HepG2 (cell line): Measurements from ENCODE around the gene FAM3C. TPM values are rescaled to one million over a fixed set of nuclear protein-coding genes. Genes with fewer than 3 reads are reported as not detected.

Experiments
- ATAC-seq: fragments of 200-7000 bp; cut with Tn5 transposase; 3 replicates; pipeline ENCODE4 v1.9.1; 2020; ENCODE audit warnings: mild to moderate bottlenecking, moderate library complexity
- BruUV-seq: library from RNA; stranded (reverse); fragments of 400-500 nt; replicated peaks from 2 replicates; lab custom pipeline; 2021; lab: Mats Ljungman, UMichigan
- CTCF ChIA-PET: fragments of 300-600 bp; formaldehyde crosslinking; extraction: SDS; loops from one replicate; lab custom pipeline; 2021; ENCODE audit warnings: low total read pairs, inconsistent platforms, low intra/inter-chr PET ratio; lab: Yijun Ruan, JAX
- POLR2A ChIA-PET: fragments of 350-600 bp; sonication (Branson Sonifier 250); formaldehyde crosslinking; loops from one replicate; lab custom pipeline; 2020; ENCODE audit warnings: antibody characterized with exemption, inconsistent platforms; lab: Yijun Ruan, JAX
- DNase-seq: peaks from one replicate; pipeline ENCODE4 v3.0.0-alpha.2; 2015; ENCODE audit warnings: low spot score
- FAIRE-seq: peaks from 3 replicates; lab custom pipeline; 2011; peaks lifted over from hg19 to GRCh38; lab: Jason Lieb, UNC
- H2AFZ ChIP-seq: one replicate; pipeline ENCODE4 v1.6.1; 2011; ENCODE audit warnings: low read length, inconsistent platforms
- H3K27ac ChIP-seq: fragments of 300-600 bp; 3 replicates; pipeline ENCODE4 v1.8.0; 2011; ENCODE audit warnings: mixed run types, mild to moderate bottlenecking, mixed read lengths, low read length, inconsistent platforms; ENCODE audit not compliant: insufficient read depth; ENCODE audit errors: extremely low read length
- H3K27me3 ChIP-seq, 2 experiments: fragments of 200-600 bp in 1 of 2; 2 replicates in 1 of 2; 3 replicates in 1 of 2; pipeline versions ENCODE4 v1.6.0 to v1.8.0; 2011; ENCODE audit warnings: low read length in 2 of 2, mild to moderate bottlenecking in 2 of 2, moderate library complexity in 2 of 2, inconsistent platforms in 1 of 2; ENCODE audit not compliant: insufficient read depth in 2 of 2, control insufficient read depth in 1 of 2
- H3K36me3 ChIP-seq, 2 experiments: fragments of 200-600 bp in 1 of 2; replicated peaks in 1 of 2; 2 replicates in 1 of 2; 3 replicates in 1 of 2; pipeline versions ENCODE4 v1.5.1 to v1.8.0; 2011; ENCODE audit warnings: low read length in 2 of 2, inconsistent platforms in 1 of 2; ENCODE audit not compliant: insufficient read depth in 2 of 2, control insufficient read depth in 1 of 2
- H3K4me1 ChIP-seq: 2 replicates; pipeline ENCODE4 v1.5.1; 2012; ENCODE audit warnings: low read length, inconsistent platforms; ENCODE audit not compliant: insufficient read depth
- H3K4me2 ChIP-seq: 2 replicates; pipeline ENCODE4 v1.6.0; 2011; ENCODE audit warnings: low read depth, low read length, inconsistent platforms
- H3K4me3 ChIP-seq, 3 experiments: fragments of 200-600 bp in 1 of 3; sonication (generic), shearing (Covaris generic) in 1 of 3; replicated peaks in 1 of 3; 2 replicates each; pipeline ENCODE4 v1.5.1; 2011 to 2016; ENCODE audit warnings: low read length in 3 of 3, inconsistent platforms in 2 of 3, low read depth in 2 of 3, mild to moderate bottlenecking in 2 of 3, control low read depth in 1 of 3, mixed read lengths in 1 of 3; ENCODE audit not compliant: insufficient read depth in 1 of 3
- H3K79me2 ChIP-seq: one replicate; pipeline ENCODE4 v1.6.1; 2011; ENCODE audit warnings: low read length, inconsistent platforms; ENCODE audit not compliant: insufficient read depth
- H3K9ac ChIP-seq: 2 replicates; pipeline ENCODE4 v1.6.0; 2011; ENCODE audit warnings: mild to moderate bottlenecking, low read depth, low read length, inconsistent platforms; ENCODE audit not compliant: insufficient read depth
- H3K9me3 ChIP-seq: 2 replicates; pipeline ENCODE4 v1.5.1; 2012; ENCODE audit warnings: mild to moderate bottlenecking, low read length
- H4K20me1 ChIP-seq: 2 replicates; pipeline ENCODE4 v1.6.0; 2011; ENCODE audit warnings: inconsistent platforms, mild to moderate bottlenecking, low read length, moderate library complexity; ENCODE audit not compliant: insufficient read depth
- BORCS8-MEF2B ChIP-seq: sonication (generic); formaldehyde crosslinking; IDR thresholded peaks from 2 replicates; pipeline ENCODE4 v1.8.0; 2022; ENCODE audit warnings: mild to moderate bottlenecking, missing genetic modification reagents
- HIVEP1 ChIP-seq: sonication (generic); formaldehyde crosslinking; IDR thresholded peaks from 2 replicates; pipeline ENCODE4 v1.4.0; 2020; ENCODE audit warnings: mild to moderate bottlenecking, missing genetic modification reagents
- IKZF4 ChIP-seq: sonication (generic); formaldehyde crosslinking; IDR thresholded peaks from 2 replicates; pipeline ENCODE4 v1.5.1; 2020; ENCODE audit warnings: borderline replicate concordance, mild to moderate bottlenecking, low read depth, missing genetic modification reagents; ENCODE audit errors: not compliant biosample characterization
- MEIS2 ChIP-seq: sonication (generic); formaldehyde crosslinking; IDR thresholded peaks from 2 replicates; pipeline ENCODE4 v1.9.0; 2021; ENCODE audit warnings: mild to moderate bottlenecking, missing genetic modification reagents
- NR2F6 ChIP-seq, 2 experiments: IDR thresholded peaks; 2 replicates each; pipeline ENCODE4 v1.6.1; 2016; ENCODE audit warnings: antibody characterized with exemption in 1 of 2, mild to moderate bottlenecking in 1 of 2
- SMARCC2 ChIP-seq: fragments of 450-650 bp; IDR thresholded peaks from 2 replicates; pipeline ENCODE4 v1.6.1; 2017; ENCODE audit warnings: antibody characterized with exemption, mild to moderate bottlenecking
- SNAPC5 ChIP-seq: sonication (generic); formaldehyde crosslinking; IDR thresholded peaks from 2 replicates; pipeline ENCODE4 v1.8.1; 2023; ENCODE audit warnings: mild to moderate bottlenecking, missing genetic modification reagents, borderline replicate concordance
- ZBTB2 ChIP-seq: sonication (generic); formaldehyde crosslinking; IDR thresholded peaks from 2 replicates; pipeline ENCODE4 v1.8.0; 2022; ENCODE audit warnings: low read depth, missing genetic modification reagents
- ZNF138 ChIP-seq: sonication (generic); formaldehyde crosslinking; IDR thresholded peaks from 2 replicates; pipeline ENCODE4 v1.5.0; 2020; ENCODE audit warnings: mild to moderate bottlenecking, low read depth, missing genetic modification reagents
- ZNF143 ChIP-seq: sonication (generic); formaldehyde crosslinking; IDR thresholded peaks from 2 replicates; pipeline ENCODE4 v1.4.0; 2020; ENCODE audit warnings: missing genetic modification reagents
- WGBS: methylation state at CpG from one replicate; pipeline ENCODE4 v1.1.6; 2017; ENCODE audit warnings: low lambda C conversion rate; 5-methylcytosine and 5-hydroxymethylcytosine counted together
- in situ Hi-C: cut with HindIII; loops from 2 replicates; pipeline ENCODE4 v1.10.0; 2017; ENCODE audit warnings: low pct_unique_long_range_greater_than_20kb; ENCODE audit not compliant: extremely low pct_ligation_motif_present
- intact Hi-C: fragments of 100-400 bp; cut with micrococcal nuclease; formaldehyde crosslinking; loops from one replicate; pipeline ENCODE4 v1.10.0; 2022; ENCODE audit not compliant: unreplicated experiment
- polyA plus RNA-seq, 8 experiments: library from polyadenylated mRNA; depleted of rRNA in 3 of 8; stranded (reverse) in 7 of 8; unstranded in 1 of 8; fragments of >200 nt; fragmentation: Illumina TruSeq in 4 of 8; extraction: Trizol in 4 of 8; gene quantifications; 2 replicates each; pipeline versions ENCODE4 v1.2.1 to v1.2.3, GENCODE V29; 2011 to 2016; ENCODE audit warnings: low read depth in 4 of 8, missing spikeins in 1 of 8, mixed read lengths in 1 of 8; ENCODE audit not compliant: insufficient read depth in 1 of 8
- total RNA-seq, 5 experiments: library from RNA; depleted of rRNA; stranded (reverse); fragments of >200 nt; fragmentation: Illumina TruSeq; extraction: Trizol; gene quantifications; 2 replicates each; pipeline ENCODE4 v1.2.3, GENCODE V29; 2016; ENCODE audit warnings: low read depth in 1 of 5

Gene FAM3C
- total and polyA plus RNA-seq, 2 of the 13 experiments (the other 11 are each of a cell fraction or from before 2014, with no cell fraction given): 14.6 to 16.0 TPM

- intact Hi-C loops: no loop called here
- Histone ChIP-seq H3K27me3 (peaks cover 3 to 42% of the 10 kb centered on the region in 2 experiments; a peak in 3 of 5 replicates), H3K9me3 (no peaks in the 10 kb centered on the region), H3K27ac (no peak within 1 kb of the TSS), H3K4me3 (no peak within 1 kb of the TSS), H3K4me1 (peaks cover 4% of the 10 kb centered on the region; the same call in 1 of the 2 replicates), H3K9ac (no peak within 1 kb of the TSS), H3K36me3 (no peaks in the 10 kb centered on the region), H4K20me1 (no peaks in the 10 kb centered on the region), H3K79me2 (no peaks in the 10 kb centered on the region), H2AFZ (no peak within 1 kb of the TSS), H3K4me2 (no peak within 1 kb of the TSS)
- DNase-seq: no peak
- TF ChIP-seq ZNF143 (CRISPR knock-in tag) (no peak), SNAPC5 (CRISPR knock-in tag) (no peak)
- WGBS: 59% methylated on average over 12 of the region's 27 CpGs
- ATAC-seq: peak; percentile 37
- ChIA-PET POLR2A (no interaction called here), CTCF (no interaction called here)
- BruUV-seq: no TSS peak
- in situ Hi-C loops: no loop called here
- no peak for FAIRE-seq
Observed at GRCh38 chr7:121328508-121329190, 67.5 kb downstream of the FAM3C start, which contains the start of gene WNT16. Gene WNT16, plus strand, starts transcription at chr7:121329000. Its CDS starts 293 bp downstream, at chr7:121329293.

GRCh38 chr7:121327671-121328070 is 68.4 kb downstream of the FAM3C start:
- DNase-seq (no peak), ATAC-seq (no peak), FAIRE-seq (no peak)
- no peak overlapping the region for H3K4me2 ChIP-seq
- H4K20me1 ChIP-seq: no peaks in the 10 kb centered on the region
- in situ Hi-C loops: no loop called here
- no peaks in the 10 kb centered on the region for H3K9me3 ChIP-seq
- no peak overlapping the region for H3K9ac ChIP-seq
- no peaks in the 10 kb centered on the region for H3K79me2 ChIP-seq
- no peak overlapping the region for H3K27ac ChIP-seq
- no peak overlapping the region for H2AFZ ChIP-seq
- no peaks in the 10 kb centered on the region for H3K36me3 ChIP-seq
- POLR2A ChIA-PET: no interaction called here
- CTCF ChIA-PET: no interaction called here
- H3K4me1 ChIP-seq: peaks cover 4% of the 10 kb centered on the region; the same call in 1 of the 2 replicates
- peaks cover 3 to 42% of the 10 kb centered on the region in 2 experiments; a peak in 3 of 5 replicates for H3K27me3 ChIP-seq
- H3K4me3 ChIP-seq: no peak overlapping the region
- BruUV-seq: no TSS peak
- WGBS: 8% methylated on average over 5 of the region's 5 CpGs
- no peak for TF ChIP-seq MEIS2 (CRISPR knock-in tag)
- no peak for TF ChIP-seq ZBTB2 (CRISPR knock-in tag)
- no peak for TF ChIP-seq SMARCC2
- no peak for TF ChIP-seq NR2F6 (IDR thresholded peaks at IDR 0.05)
- TF ChIP-seq NR2F6 (CRISPR knock-in tag; IDR thresholded peaks at IDR 0.05): no peak
- no peak for TF ChIP-seq IKZF4 (CRISPR knock-in tag)
- no peak for TF ChIP-seq BORCS8-MEF2B (CRISPR knock-in tag)
- TF ChIP-seq HIVEP1 (CRISPR knock-in tag): no peak
- TF ChIP-seq ZNF138: no peak
- intact Hi-C loops: no loop called here
